Measurements from ENCODE around the gene GLT8D1.

The GLT8D1 gene

DNA sequence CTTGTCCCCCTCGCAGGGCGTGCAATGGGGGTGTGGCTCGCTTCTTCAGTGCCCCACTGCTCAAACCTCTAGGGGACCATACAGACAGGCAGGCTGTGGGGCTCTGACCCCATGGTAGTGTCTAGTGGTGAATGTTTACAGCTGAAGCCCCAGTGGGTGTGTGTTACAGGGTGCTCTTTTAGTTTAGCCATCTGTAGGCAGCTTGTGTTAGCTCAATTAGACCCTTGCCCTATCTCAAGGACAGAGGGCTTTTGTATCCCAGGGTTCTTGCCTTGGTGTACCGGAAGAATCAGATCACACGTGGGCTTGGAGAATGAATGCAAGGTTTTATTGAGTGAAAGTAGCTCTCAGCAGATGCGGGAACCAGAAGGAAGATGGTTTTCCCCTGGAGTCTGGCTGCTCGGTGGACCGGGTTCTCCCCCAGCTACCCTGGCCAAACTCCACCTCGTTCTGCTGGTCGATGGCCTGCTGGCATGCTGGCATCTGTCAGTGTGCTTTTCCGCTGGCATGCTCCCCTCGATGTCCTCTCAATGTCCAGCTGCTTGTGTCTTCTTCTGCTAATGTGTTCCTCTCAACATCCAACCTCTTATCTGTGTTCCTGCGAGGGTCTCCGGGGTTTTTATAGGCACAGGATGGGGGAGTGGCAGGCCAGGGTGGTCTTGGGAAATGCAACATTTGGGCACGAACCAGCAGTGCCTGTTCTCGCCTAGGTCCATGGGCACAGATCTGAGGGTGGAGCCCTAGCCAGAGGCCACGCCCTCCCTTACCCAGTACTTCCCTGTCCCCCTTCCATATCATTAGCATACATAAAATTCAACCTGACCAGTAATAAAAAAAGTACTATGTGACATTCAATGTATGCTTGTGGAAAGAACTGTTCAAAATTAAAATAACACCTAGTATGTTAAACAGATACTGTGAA is 7.0 kb upstream of the GLT8D1 start:
- DNase-seq (ENCODE audit: low spot score) = no peak

DNA sequence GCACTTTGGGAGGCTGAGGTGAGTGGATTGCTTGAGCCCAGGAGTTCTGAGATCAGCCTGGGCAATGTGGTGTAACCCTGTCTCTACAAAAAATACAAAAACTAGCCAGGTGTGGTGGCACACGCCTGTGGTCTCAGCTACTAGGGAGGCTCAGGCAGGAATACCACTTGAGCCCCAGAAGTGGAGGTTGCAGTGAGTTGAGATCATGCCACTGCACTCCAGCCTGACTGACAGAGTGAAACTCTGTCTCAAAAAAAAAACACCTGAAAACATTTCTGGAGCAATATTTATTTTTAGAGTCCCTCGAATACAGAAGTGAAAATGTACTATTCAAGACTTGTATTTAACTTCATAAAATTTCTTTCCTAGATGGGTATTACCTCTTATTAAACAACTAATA is 4.9 kb upstream of the GLT8D1 start:
- no peak for DNase-seq (ENCODE audit: low spot score)

DNA sequence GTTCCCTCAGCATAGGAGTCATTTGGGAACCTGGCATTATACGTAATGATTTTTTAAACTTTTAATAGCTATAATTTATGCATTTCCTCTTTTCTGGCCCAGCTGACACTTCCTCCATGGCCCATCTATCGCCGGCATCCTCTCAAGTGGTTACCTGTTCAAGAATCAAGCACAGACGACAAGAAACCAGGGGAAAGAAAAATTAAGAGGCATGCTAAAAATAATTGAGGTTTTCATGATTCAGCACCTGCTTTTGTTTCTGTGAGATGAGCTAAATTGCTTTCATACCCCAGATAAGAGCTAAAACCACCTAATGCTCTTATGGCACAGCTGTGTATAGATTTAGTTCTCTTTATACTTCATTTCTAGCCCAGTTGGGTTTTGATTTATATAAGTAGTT is 2.0 kb upstream of the GLT8D1 start:
- DNase-seq (ENCODE audit: low spot score) = no peak

DNA sequence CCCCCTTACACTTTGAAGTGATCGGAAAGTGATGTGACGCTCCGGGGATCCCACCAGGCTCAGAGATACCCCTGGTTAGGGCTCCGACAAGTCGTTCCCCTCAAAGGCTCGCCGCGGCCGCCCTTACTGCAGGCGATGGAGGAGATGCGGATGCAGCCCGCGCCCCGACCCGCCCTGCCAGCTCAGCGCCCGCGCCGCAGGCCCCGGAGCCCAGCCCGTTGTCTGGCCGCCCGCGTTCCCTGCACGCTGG is 228 bp downstream of the GLT8D1 start:
- no peak for DNase-seq (ENCODE audit: low spot score)

DNA sequence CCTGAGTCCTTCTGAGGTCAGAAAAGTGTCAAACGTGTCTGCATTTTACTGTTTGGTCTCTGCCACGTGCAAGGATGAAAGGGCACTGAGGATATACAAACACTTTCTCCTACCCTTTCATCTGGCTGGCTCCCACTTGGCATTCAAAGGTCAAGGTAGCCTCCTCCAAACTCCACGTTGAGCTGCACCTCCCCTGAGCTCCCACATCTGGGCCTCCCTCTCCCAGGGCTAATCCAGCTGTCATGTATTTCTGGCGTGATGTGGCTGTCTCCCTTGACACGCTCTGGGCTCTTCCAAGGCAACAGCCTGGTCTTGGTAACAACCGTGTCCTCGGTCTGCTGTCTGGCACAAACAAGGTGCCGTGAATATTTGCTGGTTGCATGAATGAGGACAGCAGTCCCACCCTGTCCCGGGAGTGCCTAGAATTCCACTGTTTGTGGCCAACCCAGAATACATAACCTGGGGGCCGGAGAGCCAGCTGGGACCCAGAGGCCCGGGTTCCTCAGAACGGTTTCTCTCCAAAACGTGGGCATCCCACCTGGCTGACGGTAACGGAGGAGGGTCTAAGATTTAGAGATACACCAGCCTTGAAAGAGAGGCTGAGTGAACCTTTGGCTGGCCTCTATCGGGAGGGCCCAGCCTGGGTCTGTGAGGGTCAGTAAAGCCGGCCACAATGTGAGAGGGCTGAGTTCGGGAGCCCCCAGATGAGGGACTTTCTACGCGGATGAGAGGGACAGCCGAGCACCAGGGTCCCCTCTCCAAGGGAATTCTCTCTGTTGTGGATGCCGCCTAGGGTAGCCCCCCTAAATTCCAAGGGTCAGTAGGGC is 767 bp downstream of the GLT8D1 start:
- DNase-seq (ENCODE audit: low spot score) = peak; percentile 65

DNA sequence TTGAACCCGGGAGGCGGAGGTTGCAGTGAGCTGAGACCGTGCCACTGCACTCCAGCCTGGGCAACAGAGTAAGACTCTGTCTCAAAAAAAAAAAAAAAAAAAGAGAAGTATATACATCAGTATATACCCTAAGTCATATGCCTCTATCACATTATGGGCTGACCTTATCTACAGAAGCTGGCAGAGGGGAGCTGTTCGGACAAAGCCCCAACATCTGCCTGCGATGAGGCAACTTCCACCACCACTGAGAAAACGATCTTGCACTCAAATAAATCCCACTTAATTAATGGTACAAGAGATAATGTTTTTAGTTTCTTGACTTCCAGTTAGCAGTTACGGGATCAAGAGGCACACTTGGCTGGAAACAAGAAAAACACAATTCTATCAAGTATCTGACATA is 2.2 kb downstream of the GLT8D1 start:
- DNase-seq (ENCODE audit: low spot score) = no peak

DNA sequence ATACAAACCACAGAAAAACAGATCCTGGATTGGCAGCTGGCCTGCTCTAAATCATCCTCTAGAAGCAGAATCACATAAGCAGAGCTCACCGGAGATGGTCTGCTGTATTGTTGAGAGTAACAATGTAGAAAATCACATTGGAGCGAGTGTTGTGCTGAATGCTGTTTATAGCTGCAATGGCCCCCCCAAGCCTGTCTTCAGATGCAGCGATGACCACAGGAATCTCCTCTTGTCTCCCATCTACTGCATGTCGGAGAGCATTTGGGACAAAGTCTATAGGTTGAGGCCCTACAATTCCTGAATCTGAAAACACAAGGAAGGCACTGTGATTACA is 8.0 kb downstream of the GLT8D1 start:
- DNase-seq (ENCODE audit: low spot score) = no peak

DNA sequence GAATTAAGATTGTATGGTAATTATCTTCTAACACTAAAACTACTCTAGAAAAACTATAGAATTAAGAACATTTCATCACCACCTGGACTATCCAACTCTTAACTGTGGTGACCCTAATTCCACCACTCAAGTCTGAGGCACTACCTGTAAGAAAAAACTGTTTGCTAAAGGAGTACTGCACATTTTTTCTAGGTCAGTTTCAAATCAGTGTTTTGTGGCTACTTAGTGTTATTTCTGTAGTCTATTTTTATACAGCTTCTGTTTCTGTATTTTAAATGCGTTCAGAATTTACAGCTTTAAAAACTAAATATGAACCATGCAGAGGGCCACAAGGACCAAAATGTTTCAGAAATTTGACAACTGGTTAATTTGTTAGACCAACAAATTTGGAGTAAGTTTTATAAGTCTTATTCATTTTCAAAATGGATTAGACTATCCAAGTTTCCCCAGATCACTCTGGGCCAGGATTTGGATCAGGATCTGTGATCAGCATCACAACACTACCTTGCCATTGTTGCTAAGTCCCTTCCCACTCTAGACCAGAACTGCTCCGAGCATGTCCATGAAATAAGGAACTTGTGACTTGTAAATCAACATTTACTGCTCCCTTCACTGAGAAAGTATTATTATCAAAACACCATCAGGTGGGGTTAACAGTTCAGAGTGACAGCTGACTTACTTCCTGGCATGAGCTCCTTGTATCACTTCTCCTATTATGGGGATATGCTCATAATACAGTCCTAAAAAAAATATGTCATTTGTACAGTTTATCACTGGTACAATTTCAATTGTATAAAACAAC is 8.6 kb downstream of the GLT8D1 start:
- no peak for DNase-seq (ENCODE audit: low spot score)

DNA sequence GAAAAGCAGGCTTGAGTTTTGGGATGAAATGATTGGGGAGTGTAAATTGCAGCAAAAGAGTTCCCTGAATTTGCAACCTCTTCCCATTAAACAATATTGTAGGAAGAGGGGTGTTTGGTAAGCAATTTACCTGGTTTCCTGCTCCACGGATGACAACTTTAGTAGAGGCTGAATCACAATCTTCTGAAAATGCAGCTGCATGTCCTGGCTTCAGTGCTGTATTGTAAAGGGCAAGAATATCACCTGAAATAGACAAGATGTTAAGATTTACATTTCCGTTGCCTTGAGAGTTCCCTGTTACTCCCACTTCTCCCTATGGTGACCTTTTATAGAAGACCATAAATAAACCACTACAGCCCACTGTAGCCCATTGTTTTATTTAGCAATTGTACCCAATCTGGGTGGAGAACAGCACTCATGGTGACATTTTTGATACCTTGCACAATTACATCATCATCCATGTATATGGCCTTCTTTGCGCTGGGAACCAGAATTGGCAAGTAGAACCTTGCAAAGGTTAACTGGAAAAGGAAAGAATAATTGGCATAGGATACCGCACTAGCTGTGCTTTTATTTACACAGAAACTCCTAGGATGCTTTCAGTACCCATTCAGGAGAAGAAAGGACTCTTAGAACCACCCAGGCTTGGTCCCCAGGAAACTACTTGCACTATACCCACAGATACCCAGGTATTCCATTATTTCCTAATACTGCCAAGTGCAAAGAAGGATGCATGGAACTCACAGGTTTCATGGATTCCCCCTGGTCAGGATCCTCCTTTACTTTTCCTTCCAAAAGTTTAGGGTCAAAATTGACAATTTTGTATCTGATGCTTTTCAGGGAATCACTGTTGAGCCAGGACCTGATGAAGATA is 9.6 kb downstream of the GLT8D1 start:
- DNase-seq (ENCODE audit: low spot score) = no peak

DNA sequence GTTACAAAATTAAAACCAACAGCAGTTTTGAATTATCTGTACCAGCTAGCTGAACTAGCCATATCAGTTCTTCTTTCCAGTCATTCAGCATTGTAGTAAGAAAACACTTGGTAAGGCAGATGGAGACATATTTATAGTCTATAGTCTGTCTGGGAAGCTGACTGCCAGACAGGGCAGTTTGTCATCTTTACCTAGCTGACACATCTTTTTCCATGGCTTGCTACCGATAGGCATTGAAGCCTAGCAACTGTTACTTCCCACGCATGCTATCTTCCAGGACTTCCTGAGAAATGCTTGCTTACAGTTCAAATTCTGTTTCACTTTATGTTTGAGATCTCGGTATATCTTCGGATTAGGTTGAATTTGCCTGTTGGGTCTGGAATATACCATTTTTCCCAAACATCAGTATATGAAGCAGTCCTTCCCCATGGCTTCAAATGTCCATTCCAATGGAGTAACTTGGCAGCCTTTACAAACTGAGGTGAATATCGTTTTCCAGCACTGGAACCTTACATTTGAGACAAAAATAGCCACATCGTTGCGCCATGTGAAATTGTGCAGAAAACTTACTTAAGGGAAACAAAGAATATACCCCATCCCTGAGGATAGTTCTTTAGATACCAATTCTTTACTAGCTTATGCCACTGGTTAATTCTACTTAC is 10.9 kb downstream of the GLT8D1 start:
- DNase-seq (ENCODE audit: low spot score) = no peak

DNA sequence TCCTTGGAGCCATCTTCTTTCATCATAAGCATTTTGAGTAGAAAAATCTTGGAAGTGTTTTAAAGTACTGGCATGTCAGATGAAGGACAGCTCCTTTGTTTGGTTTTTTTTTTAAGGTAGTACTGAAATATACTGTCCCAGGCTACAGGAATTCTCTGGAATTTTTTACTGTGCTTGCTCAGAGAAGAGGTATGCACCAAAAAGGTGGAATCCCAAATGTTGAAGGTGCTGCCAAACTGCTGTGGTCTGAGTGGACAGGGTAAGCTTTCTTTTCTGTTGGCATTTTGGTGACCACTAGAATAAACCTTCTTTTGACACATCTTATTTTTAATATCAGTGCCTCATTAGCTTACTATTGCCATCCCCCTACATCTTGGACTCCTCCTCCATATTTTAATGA is 12.5 kb downstream of the GLT8D1 start:
- DNase-seq (ENCODE audit: low spot score) = no peak

DNA sequence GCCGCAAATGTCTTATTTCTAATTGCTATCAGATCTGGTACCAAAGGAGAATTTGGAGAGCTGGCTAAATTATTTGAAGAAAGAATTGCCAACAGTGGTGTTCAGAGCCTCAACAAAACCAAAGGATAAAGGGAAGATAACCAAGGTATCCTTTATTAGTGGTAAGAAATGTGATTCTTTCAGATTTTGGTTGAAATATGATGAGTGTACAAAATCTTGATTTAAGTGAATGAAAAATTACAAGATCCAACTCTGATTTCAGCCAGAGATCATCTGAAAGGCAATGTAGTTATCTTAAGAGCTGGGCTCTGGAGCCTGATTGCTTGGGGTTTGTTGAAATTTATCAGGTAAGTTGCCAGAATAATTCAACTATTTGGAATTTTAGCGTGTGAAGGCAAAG is 15.0 kb downstream of the GLT8D1 start:
- no peak for DNase-seq (ENCODE audit: low spot score)

DNA sequence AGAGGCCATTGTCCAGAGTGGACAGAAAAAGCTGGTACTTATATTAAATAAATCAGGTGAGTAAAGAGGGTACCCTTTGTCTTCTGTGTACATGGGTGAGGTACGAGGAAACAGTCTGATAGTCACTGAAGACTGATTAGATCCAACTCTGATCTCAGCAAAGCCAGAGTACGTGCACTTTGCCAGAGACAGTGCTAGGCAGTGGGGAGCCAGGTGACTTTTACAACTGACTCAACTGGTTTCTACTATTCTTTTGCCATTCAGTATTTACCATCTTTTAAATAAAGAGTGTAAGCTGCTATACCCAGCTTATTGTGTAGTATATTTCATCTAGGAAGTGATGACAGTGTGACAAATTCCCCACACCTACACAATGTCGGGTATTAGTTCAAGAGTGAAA is 16.4 kb downstream of the GLT8D1 start:
- DNase-seq (ENCODE audit: low spot score) = no peak

DNA sequence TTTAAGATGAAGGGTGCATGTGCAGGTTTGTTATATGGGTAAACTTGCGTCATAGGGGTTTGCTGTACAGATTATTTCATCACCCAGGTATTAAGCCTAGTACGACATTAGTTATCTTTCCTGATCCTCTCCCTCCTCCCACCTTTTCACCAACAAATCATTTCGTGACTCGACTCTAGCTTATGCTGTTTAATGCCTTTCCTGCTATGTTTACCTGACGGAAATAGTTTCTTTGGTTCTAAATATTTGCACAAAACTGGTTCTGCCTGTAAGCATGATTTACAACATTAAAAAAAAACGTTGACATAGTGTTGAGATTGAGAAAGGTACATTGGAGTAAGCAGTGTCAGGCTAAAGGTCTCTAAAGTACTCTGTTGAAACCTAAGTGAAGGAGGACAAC is 17.3 kb downstream of the GLT8D1 start:
- no peak for DNase-seq (ENCODE audit: low spot score)

DNA sequence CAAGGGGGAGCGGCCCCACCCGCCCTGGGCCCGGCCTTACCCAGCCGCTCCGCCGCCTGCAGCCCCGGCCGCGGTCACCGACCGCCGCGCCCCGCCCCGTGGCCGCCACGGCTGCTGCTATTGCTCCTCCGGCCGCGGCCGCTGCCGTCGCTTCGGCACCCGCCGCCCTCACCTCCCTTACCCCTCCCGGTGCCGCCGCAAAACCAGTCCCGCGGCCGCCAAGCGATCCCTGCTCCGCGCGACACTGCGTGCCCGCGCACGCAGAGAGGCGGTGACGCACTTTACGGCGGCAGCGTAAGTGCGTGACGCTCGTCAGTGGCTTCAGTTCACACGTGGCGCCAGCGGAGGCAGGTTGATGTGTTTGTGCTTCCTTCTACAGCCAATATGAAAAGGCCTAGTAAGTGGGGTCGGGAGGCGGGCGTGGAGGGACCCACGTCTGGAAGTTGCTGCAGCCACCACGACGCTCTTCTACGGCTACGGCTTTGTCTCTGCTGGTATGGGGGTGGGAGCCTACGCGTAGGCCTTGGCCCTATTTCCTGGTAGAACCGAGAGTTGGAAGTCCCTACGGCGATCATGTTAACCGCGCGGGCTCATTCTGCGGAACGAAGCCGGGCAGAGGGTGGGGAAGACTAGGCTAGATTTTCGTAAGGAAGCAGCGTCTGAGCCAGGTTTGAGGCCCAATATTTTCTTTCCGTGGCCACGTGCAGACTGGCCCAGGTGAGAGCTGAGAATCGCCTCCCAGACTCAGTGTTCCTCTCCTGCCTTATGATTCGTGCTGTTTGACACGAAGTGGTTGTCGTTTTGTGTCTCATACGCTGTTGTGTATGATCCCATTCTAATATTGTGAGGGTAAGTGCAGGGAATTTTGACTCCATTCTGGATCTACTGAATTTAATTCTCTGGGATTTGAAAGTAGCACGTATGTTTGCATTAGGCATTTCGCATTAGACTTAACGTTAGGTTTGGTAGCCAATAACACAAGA is 19.6 kb downstream of the GLT8D1 start, which contains the start of the genes GNL3 and PBRM1:
Gene GNL3 (plus strand): TSS at position 324 of the 983 bp plus-strand sequence. CDS start 61 bp downstream, at position 385.
Gene PBRM1 (minus strand): TSS at position 205 of the 983 bp plus-strand sequence.
- DNase-seq (ENCODE audit: low spot score) = peak; percentile 94

DNA sequence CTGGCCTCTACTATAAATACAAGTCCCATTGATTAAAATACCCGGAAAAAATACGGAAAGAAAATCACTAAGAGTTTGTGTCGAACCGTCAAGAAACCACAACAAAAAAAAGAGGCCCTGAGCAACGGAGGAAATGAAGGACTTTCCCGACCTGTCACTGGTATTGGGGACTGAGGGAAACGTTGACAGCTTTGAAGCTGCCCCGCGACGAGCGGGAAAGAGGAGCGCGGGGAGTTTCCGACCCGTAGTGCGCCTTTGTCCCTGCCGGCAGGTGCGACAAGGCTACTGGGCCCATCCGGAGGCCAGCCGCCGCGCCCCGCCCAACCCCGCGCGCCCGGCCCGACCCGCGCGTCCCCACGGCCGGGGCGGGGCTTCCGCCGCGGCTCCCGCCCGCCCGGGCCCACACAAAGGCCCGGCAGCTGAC is 20.3 kb downstream of the GLT8D1 start:
- DNase-seq (ENCODE audit: low spot score) = peak; percentile 93

DNA sequence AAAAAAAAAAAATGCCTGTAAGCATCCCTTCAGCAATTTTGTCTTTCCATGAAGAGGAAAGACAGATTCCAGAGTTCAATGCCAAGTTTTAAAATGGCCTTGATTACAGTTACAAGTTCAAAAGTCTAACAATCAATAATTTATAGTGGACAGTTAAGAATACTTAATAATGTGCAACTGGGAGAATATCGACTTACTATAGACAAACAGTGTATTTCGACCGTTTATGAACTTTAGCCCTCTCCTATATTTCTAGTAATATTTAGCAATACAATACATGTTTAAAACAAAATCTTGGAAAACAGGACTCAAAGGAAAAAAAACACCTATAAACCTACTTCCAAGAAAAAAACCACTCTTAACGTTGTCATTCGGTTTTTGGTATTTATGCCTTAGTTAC is 21.4 kb downstream of the GLT8D1 start:
- no peak for DNase-seq (ENCODE audit: low spot score)

DNA sequence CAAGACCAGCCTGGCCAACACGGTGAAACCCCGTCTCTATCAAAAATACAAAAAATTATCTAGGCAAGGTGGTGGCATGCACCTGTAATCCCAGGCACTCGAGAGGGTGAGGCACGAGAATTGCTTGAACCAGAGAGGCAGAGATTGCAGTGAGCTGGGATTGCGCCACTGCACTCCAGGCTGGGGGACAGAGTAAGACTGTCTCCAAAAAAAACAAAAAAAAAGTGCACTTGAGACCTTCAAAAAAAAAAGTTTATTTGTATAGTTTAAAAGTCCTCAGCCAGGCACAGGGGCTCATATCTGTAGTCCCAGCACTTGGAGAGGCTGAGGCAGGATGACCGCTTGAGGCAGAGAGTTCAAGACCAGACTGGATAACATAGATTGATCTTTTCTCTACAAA is 22.0 kb downstream of the GLT8D1 start:
- no peak for DNase-seq (ENCODE audit: low spot score)

DNA sequence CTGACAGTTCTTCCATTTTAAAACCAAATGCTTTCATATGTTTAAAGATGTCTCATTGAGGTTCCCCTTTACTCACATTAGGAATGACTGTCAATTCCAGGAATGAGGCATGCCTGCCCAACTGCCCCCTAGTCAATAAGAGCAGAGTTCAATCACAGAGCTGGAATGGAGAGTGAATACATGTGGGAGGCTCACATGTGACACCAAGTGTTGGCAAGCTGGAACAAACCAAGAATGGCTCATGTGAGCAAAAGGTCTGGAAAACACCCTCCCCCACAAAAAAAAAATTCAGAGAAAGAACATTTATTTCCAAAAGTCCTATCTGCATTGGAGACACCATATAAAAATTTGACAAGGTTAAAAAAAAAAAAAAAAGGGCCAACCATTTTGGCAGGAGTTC is 23.6 kb downstream of the GLT8D1 start:
- DNase-seq (ENCODE audit: low spot score) = peak; percentile 72

DNA sequence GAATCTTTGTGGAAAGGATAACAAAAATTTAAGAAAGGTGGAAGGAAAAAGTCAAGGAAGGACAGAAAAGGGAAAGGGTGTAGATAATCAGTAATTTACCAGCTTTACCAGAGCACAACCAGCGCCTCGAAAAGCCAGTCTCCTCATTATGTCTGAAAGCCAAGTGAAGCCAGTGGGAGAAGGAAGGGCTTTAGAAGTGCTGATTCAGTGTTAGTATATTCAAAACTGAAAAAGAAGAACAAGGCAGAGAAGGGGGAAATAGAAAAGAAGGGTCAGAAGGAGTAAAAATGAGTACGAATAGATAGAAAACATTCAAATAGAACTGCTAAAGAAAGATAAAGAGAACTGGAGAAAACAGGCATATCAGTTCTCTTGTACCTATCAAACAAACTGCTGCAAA is 24.0 kb downstream of the GLT8D1 start:
- DNase-seq (ENCODE audit: low spot score) = peak; percentile 1
